Small intestine (tissue), 7 donors: ENCODE measurements around the gene ARL4C. TPM values are rescaled to one million over a fixed set of nuclear protein-coding genes. Genes with fewer than 3 reads are reported as not detected.

ENCODE experiments used
- DNase-seq, 2 donors: peaks; one replicate each; pipeline versions ENCODE4 v3.0.0 to v3.0.0-alpha.2; 2013
- FAIRE-seq: peaks from 2 replicates; lab custom pipeline; 2012; peaks lifted over from hg19 to GRCh38; lab: Jason Lieb, UNC
- H3K27ac ChIP-seq, 3 donors: one replicate each; pipeline ENCODE4 v1.5.1; 2013; ENCODE audit warnings: low read length in 2 of 3, mild to moderate bottlenecking in 2 of 3, control low read depth in 1 of 3, inconsistent platforms in 1 of 3, low read depth in 1 of 3, moderate library complexity in 1 of 3
- H3K27me3 ChIP-seq, 3 donors: one replicate each; pipeline ENCODE4 v1.6.1; 2013; ENCODE audit warnings: low read length in 3 of 3, inconsistent platforms in 1 of 3; ENCODE audit not compliant: control insufficient read depth in 3 of 3, insufficient read depth in 3 of 3
- H3K36me3 ChIP-seq, 3 donors: one replicate each; pipeline ENCODE4 v1.6.1; 2013; ENCODE audit warnings: low read length in 3 of 3, inconsistent platforms in 1 of 3, low read depth in 1 of 3, mild to moderate bottlenecking in 1 of 3, moderate library complexity in 1 of 3; ENCODE audit not compliant: control insufficient read depth in 3 of 3, insufficient read depth in 2 of 3
- H3K4me1 ChIP-seq, 3 donors: one replicate each; pipeline ENCODE4 v1.6.1; 2013; ENCODE audit warnings: low read length in 2 of 3, inconsistent platforms in 1 of 3, low read depth in 1 of 3, mild to moderate bottlenecking in 1 of 3, moderate library complexity in 1 of 3; ENCODE audit not compliant: control insufficient read depth in 3 of 3, insufficient read depth in 2 of 3
- H3K4me3 ChIP-seq, 3 donors: one replicate each; pipeline ENCODE4 v1.5.1; 2013; ENCODE audit warnings: low read length in 3 of 3, control low read depth in 1 of 3, inconsistent platforms in 1 of 3, low read depth in 1 of 3, mild to moderate bottlenecking in 1 of 3, moderate library complexity in 1 of 3
- H3K9me3 ChIP-seq, 2 donors: one replicate each; pipeline ENCODE4 v1.6.1; 2013; ENCODE audit warnings: low read depth in 1 of 2, low read length in 1 of 2; ENCODE audit not compliant: control insufficient read depth in 2 of 2, insufficient read depth in 1 of 2
- WGBS, 3 donors: extraction: QIAGEN DNeasy Blood & Tissue Kit; methylation state at CpG; one replicate each; pipeline ENCODE4 v1.1.7; 2013; 5-methylcytosine and 5-hydroxymethylcytosine counted together
- polyA plus RNA-seq, 4 donors: library from polyadenylated mRNA; stranded (reverse) in 3 of 4; unstranded in 1 of 4; fragments of 200-250 nt in 3 of 4; fragments of 120-200 nt in 1 of 4; gene quantifications; one replicate each; pipeline versions ENCODE4 v1.2.1 to v1.2.3, GENCODE V29; 2013
- donor health status: healthy with polysubstance abuse.
- donor health status: control.
- donor health status: control.
- donor health status: Bipolar disorder and iron deficiency.
- donor health status: healthy.

The ARL4C gene
- polyA plus RNA-seq, 4 donors: 1.3 to 6.3 (median 5.2) TPM

DNA sequence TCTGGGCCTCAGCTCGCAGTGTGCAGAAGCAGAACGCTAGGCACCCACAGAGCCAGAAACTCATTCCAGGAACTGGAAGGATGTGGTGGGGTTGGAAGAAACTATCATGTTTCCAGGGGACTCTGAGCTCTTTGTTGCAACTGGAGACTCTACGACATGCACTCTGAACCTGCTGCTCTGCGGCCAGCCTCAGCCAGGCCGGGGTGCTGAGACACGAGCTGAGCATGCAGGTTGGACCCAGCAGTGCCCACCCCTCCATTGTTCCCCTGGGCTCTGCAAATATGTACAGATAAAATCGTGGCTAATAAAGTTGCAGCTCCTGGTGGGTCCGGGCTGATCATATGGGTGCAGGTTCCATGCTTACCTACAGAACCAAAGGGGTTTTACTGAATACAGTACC lies 37.6 kb upstream of the ARL4C start:
- H3K27ac ChIP-seq: no peak overlapping the region
- FAIRE-seq: no peak
- no peaks in the 10 kb centered on the region for H3K36me3 ChIP-seq
- H3K27me3 ChIP-seq: peaks cover 0 to 3% (median 0%) of the 10 kb centered on the region in 3 donors
- 69 to 78% (median 77%) methylated on average over 8 of the region's 8 CpGs for WGBS, 3 donors
- peaks cover 0 to 12% of the 10 kb centered on the region in 2 donors for H3K9me3 ChIP-seq
- DNase-seq: no peak
- no peak overlapping the region for H3K4me3 ChIP-seq
- peaks cover 0 to 13% (median 0%) of the 10 kb centered on the region in 3 donors for H3K4me1 ChIP-seq

DNA sequence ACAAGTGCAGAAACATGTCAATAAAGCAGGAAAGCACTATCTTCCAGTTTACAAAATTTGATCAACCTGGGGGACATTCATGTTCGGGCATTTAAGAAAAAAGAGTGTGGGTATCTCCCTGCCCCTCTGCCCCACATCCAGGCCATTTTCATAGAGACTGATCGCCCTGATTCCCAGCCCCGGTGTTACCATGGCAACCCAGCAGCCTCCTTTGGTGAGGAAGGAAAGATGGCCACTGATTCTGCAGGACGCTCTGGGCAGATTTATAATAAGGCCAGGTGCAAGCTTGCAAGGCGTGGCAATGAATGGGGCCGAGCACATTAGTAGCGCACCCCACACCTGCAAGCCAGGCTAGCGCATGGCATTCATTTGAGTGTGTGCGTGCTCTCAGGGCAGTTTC lies 36.7 kb upstream of the ARL4C start:
- Histone ChIP-seq H3K4me1 (peaks cover 0 to 13% (median 0%) of the 10 kb centered on the region in 3 donors), H3K9me3 (peaks cover 0 to 5% of the 10 kb centered on the region in 2 donors), H3K27ac (no peak overlapping the region), H3K4me3 (no peak overlapping the region), H3K36me3 (no peaks in the 10 kb centered on the region), H3K27me3 (peaks cover 0 to 3% (median 0%) of the 10 kb centered on the region in 3 donors)
- 65 to 86% (median 75%) methylated on average over 9 of the region's 9 CpGs for WGBS, 3 donors
- FAIRE-seq: no peak
- no peak for DNase-seq

DNA sequence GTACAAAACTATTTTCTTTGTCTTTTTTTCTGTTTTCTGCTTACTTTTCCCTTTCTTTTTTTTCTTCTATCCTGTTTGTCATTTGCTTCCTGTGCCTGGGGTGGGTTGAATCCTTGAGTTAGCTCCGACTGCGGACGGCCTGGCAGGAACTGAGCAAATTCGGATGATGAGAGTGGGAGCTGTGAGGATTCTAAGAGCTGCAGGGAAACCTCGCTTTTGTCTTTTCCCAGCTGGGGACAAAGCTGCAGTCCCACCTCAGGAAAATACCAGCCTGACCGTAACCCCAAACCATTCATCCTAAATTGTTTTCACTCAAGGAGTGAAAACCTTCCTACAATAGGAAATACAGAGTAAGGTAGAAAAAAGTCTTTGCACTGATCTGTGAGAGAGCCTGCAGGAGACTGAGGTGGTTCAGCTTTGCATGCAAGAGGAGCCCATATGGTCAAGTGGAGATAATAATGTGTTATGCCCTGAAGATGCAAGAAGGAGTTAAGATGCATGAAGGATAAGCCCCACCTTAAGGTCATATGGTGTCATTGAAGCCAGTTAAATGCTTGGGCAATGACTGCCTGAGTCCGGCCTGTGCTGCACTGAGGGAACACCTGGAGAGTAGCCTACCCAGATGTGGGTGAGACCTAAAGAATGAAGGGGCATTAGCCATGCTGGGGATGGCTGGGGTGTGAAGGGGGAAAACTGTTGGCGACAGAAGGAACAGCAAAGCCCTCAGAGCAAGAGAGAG lies 31.7 kb upstream of the ARL4C start:
- Histone ChIP-seq H3K9me3 (peaks cover 0 to 13% of the 10 kb centered on the region in 2 donors), H3K4me3 (no peak overlapping the region), H3K27ac (no peak overlapping the region), H3K27me3 (no peaks in the 10 kb centered on the region), H3K36me3 (no peaks in the 10 kb centered on the region), H3K4me1 (no peaks in the 10 kb centered on the region)
- FAIRE-seq (no peak), DNase-seq (no peak)
- 73 to 89% (median 84%) methylated on average over 8 of the region's 8 CpGs for WGBS, 3 donors

DNA sequence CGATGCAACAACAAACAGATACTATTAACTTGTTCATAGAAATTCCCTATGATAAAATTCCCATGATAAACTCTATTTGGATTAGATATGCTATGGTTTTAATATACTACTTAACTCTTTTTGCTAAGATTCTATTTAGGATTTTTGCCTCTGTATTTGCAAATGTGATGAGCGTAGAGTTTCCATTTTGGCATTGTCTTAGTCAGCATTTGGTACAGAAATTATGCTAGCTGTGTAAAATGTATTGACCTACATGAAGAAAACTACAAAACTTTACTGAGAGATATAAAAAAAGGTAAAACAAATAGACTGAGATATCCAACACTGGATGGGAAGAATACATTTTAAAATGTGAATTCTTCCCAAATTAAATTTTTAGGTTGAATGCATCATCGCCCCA lies 29.8 kb upstream of the ARL4C start:
- FAIRE-seq (no peak), DNase-seq (no peak)
- Histone ChIP-seq H3K4me1 (no peaks in the 10 kb centered on the region), H3K27ac (no peak overlapping the region), H3K27me3 (peaks cover 0 to 2% (median 0%) of the 10 kb centered on the region in 3 donors), H3K4me3 (no peak overlapping the region), H3K36me3 (no peaks in the 10 kb centered on the region), H3K9me3 (peaks cover 0 to 8% of the 10 kb centered on the region in 2 donors)
- WGBS, 3 donors: 93 to 94% (median 93%) methylated on average over 3 of the region's 3 CpGs

DNA sequence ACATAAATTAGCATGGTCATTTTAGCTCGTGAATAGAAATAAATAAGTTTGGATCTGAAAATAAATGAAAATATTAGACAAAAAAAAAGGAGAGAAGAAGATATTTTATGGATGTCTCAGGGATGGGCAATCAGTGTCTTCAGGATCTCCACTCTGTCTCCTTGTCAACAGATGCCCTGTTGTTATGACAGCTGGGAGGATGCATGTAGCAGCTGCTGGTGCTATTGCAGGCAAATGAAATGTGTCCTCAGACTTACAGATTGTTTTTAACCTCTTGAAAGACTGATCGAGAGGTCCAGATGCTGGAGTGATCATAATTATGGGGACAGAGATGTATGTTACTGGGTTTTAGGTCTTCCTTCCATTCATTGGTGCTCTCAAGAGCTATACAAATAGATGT lies 24.7 kb upstream of the ARL4C start:
- DNase-seq (no peak), FAIRE-seq (no peak)
- peaks cover 0 to 2% (median 0%) of the 10 kb centered on the region in 3 donors for H3K27me3 ChIP-seq
- peaks cover 0 to 8% of the 10 kb centered on the region in 2 donors for H3K9me3 ChIP-seq
- H3K4me1 ChIP-seq: no peaks in the 10 kb centered on the region
- no peak overlapping the region for H3K27ac ChIP-seq
- H3K4me3 ChIP-seq: no peak overlapping the region
- H3K36me3 ChIP-seq: no peaks in the 10 kb centered on the region
- 65 to 79% (median 74%) methylated on average over 2 of the region's 2 CpGs for whole genome bisulfite sequencing, 3 donors

DNA sequence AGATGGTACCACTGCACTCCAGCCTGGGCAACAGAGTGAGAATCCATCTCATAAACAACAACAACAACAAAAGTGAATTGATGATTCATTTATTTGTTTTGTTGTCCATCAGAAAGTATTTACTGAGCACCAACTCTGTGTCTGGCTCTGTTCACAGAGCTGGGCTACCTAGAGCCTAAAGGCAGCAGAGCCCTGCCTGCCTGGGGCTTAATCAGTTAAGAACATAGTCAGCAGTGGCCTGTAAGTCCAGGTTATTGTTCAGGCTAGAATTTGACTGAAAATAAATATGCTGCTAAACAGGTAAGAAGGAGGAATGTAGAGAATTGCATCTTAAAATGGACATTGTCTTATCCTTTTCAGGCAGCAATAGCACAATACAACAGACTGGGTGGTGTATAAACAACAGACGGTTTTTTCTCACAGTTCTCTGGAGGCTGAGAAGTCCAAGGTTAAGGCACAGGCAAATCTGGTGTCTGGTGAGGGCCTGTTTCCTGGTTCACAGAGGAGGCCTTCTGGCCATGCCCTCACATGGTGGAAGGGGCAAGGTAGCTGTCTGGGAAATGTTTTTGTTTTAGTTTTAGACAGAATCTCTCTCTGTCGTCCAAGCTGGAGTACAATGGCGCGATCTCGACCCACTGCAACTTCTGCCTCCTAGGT lies 22.2 kb upstream of the ARL4C start:
- no peak for FAIRE-seq
- Histone ChIP-seq H3K4me3 (no peak overlapping the region), H3K9me3 (no peaks in the 10 kb centered on the region), H3K4me1 (no peaks in the 10 kb centered on the region), H3K27me3 (peaks cover 0 to 2% (median 0%) of the 10 kb centered on the region in 3 donors), H3K36me3 (no peaks in the 10 kb centered on the region), H3K27ac (no peak overlapping the region)
- DNase-seq: no peak
- WGBS, 3 donors: 76 to 85% (median 79%) methylated on average over 5 of the region's 5 CpGs

DNA sequence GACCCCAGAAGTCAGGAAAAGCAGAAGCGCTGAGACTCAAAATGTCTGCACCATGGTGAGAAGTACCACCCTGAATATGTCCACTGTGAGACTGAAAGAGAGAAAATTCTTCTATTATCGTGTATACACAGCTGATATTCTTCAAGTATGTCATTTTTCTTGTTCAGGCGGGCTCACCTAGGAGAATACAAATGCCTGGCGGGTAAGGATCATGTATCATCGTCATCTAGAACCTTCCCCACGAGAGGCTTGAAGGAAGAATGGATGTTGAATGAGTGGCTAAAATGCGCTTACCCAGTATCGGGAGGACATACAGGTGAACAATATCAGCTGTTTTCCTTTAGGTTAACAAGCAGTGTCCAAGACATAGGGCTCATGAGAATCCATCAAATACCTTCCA lies 21.1 kb upstream of the ARL4C start:
- DNase-seq (no peak), FAIRE-seq (no peak)
- peaks cover 0 to 2% (median 0%) of the 10 kb centered on the region in 3 donors for H3K27me3 ChIP-seq
- no peak overlapping the region for H3K27ac ChIP-seq
- no peak overlapping the region for H3K4me3 ChIP-seq
- H3K36me3 ChIP-seq: no peaks in the 10 kb centered on the region
- WGBS, 3 donors: 86 to 92% (median 89%) methylated on average over 8 of the region's 8 CpGs
- H3K9me3 ChIP-seq: no peaks in the 10 kb centered on the region
- no peaks in the 10 kb centered on the region for H3K4me1 ChIP-seq

DNA sequence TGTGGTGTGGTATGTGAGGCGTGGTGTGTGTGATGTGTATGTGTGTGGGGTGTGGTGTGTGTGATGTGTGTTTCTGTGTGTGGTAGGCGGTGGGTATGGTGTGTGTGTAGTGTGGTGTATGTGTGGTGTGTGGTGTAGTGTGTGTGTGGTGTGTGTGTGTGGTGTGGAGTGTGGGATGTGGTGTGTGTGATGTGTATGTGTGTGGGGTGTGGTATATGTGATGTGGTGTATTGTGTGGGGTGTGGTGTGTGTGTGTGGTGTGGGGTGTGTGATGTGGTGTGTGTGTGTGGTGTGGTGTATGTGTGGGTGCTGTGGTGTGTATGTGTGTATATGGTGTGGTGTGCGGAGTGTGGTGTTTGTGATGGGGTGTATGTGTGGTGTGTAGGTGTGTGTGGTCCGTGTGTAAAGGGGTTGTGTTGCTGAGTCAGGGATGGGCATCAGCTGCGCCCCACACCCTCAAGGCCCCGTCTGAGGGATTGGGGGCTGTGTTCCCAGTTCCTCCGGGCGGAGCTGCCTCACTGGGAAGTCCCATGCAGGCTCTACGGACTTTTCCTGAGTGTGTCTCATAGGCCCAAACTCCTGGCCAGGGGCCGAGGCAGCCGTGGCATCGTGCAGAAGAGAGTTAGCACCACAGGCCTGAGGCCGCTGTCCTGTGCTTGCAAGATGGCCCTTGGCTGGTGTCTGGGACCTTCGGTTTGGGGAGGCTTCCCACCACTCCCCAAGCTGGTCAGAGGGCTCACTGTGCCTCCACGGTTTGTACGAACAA lies 18.2 kb upstream of the ARL4C start:
- Histone ChIP-seq H3K27ac (no peak overlapping the region), H3K9me3 (no peaks in the 10 kb centered on the region), H3K36me3 (no peaks in the 10 kb centered on the region), H3K4me1 (no peaks in the 10 kb centered on the region), H3K27me3 (peaks cover 0 to 5% (median 0%) of the 10 kb centered on the region in 3 donors), H3K4me3 (no peak overlapping the region)
- 72 to 81% (median 77%) methylated on average over 15 to 16 of the region's 16 CpGs for WGBS, 3 donors
- FAIRE-seq (no peak), DNase-seq (no peak)
